Lower lobe of right lung (tissue), 2 donors: ENCODE measurements around the gene BTNL2. TPM values are rescaled to one million over a fixed set of nuclear protein-coding genes. Genes with fewer than 3 reads are reported as not detected.

Source experiments
- ATAC-seq, 2 donors: fragments of 200-7000 bp; cut with Tn5 transposase; one replicate each; pipeline ENCODE4 v1.9.1; 2020 to 2022; ENCODE audit warnings: mild to moderate bottlenecking in 2 of 2, moderate library complexity in 2 of 2
- DNase-seq: peaks from one replicate; pipeline ENCODE4 v3.0.0-alpha.2; 2020
- H3K27ac ChIP-seq: fragments of 200-600 bp; one replicate; pipeline ENCODE4 v1.8.0; 2022
- H3K27me3 ChIP-seq: fragments of 200-600 bp; one replicate; pipeline ENCODE4 v1.8.0; 2022; ENCODE audit warnings: low read depth
- H3K36me3 ChIP-seq: fragments of 200-600 bp; one replicate; pipeline ENCODE4 v1.8.0; 2022; ENCODE audit warnings: mild to moderate bottlenecking
- H3K4me1 ChIP-seq: fragments of 200-600 bp; one replicate; pipeline ENCODE4 v1.8.0; 2022
- H3K4me3 ChIP-seq: fragments of 200-600 bp; one replicate; pipeline ENCODE4 v1.8.0; 2022; ENCODE audit warnings: mild to moderate bottlenecking
- H3K9me3 ChIP-seq: fragments of 200-600 bp; one replicate; pipeline ENCODE4 v1.8.0; 2022
- intact Hi-C: fragments of 100-400 bp; cut with DNase I; formaldehyde crosslinking; loops from one replicate; pipeline ENCODE4 v1.11.0; 2022
- total RNA-seq: library from RNA; stranded (reverse); fragmentation: NEBNext Ultra II Directional; extraction: Animal tissue kit (Norgen Biotek cat#: 25700); gene quantifications from one replicate; pipeline ENCODE4 v1.2.1, GENCODE V29; 2021
- TF ChIP-seq, protein P1 (sequence below): fragments of 200-600 bp; IDR thresholded peaks from one replicate; pipeline ENCODE4 v1.8.0; 2022; ENCODE audit warnings: antibody characterized with exemption, mild to moderate bottlenecking
- donor health status: DM: no; HTN: yes; CAD: no; lungs with severe emphysema.

Gene BTNL2
- total RNA-seq, 1 donor from 2014 or later: not detected

GRCh38 chr6:32402812-32403211, 4.2 kb downstream of the BTNL2 start:
- Histone ChIP-seq H3K4me1 (no peaks in the 10 kb centered on the region), H3K4me3 (no peak overlapping the region), H3K9me3 (no peaks in the 10 kb centered on the region), H3K27ac (no peak overlapping the region), H3K27me3 (peaks cover 30% of the 10 kb centered on the region), H3K36me3 (no peaks in the 10 kb centered on the region)
- TF ChIP-seq, protein P1, sequence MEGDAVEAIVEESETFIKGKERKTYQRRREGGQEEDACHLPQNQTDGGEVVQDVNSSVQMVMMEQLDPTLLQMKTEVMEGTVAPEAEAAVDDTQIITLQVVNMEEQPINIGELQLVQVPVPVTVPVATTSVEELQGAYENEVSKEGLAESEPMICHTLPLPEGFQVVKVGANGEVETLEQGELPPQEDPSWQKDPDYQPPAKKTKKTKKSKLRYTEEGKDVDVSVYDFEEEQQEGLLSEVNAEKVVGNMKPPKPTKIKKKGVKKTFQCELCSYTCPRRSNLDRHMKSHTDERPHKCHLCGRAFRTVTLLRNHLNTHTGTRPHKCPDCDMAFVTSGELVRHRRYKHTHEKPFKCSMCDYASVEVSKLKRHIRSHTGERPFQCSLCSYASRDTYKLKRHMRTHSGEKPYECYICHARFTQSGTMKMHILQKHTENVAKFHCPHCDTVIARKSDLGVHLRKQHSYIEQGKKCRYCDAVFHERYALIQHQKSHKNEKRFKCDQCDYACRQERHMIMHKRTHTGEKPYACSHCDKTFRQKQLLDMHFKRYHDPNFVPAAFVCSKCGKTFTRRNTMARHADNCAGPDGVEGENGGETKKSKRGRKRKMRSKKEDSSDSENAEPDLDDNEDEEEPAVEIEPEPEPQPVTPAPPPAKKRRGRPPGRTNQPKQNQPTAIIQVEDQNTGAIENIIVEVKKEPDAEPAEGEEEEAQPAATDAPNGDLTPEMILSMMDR: no peak
- no peak for DNase-seq
- intact Hi-C loops: no loop called here
- no peak for ATAC-seq

DNA sequence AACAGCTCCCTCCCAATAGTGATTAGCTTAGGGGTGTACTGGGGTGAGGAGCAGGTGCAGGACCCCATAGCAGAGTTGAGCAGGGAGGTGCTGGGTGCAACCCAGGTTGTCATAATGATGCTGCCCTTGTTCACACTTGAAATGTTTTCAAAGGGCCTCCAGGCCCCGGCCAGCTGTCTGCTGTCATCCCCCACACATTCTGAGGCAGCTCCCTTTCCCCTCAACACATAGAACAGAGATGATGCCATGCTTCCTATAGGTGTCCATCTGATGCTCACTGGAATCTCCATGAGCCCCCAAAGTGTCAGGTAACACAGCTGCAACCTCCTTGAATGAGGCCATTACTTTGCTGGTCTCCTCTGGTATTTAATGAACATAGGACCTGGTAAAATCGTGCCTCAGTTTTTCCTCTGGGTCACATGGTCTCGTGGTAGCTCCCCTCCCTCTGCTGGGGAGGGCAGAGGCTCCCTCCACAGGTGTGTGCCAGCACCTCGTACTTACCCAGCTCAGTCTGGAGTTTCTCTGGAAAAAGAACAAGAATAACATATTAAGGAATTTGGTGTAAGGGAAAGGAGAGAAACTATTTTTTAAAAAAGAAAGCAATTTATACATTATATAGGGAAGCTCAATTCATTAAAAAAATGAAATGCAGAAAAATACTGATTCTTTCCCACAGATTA, 5.6 kb downstream of the BTNL2 start:
- intact Hi-C loops: no loop called here
- no peak for DNase-seq
- Histone ChIP-seq H3K4me3 (no peak overlapping the region), H3K27ac (no peak overlapping the region), H3K27me3 (peaks cover 22% of the 10 kb centered on the region), H3K4me1 (no peaks in the 10 kb centered on the region), H3K36me3 (no peaks in the 10 kb centered on the region), H3K9me3 (no peaks in the 10 kb centered on the region)
- no peak for ATAC-seq
- TF ChIP-seq, protein P1: no peak

DNA sequence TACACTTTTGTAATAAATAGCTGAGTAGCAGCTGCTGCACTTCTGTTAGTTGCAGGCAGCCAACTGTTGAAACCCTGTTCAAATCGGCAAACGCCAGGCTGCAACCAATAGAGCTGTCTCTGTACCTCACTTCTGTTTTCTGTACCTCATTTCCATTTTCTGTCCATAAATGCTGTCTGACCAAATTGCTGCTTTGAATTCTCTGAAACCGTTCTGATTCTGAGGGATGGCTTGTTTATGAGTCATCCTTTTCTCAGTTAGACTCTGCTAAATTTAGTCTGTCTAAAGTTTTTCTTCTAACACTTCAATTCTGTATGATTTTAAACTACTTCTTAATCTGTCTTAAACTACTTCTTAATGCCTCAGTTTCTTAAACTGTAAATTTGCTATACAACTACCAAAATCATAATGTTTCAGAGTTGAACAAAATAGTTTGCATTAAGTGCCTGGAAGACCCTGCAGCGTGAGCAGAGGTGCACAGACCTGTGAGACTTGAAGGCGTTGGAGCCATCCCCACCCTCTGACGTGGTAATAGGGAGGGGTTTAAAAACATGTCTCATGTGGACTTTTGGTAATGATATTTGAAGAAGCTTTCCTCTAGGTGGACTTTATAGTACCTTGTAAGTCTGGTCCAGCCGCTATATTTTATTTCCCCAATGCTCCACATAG, 9.6 kb downstream of the BTNL2 start:
- intact Hi-C loops: no loop called here
- no peaks in the 10 kb centered on the region for H3K36me3 ChIP-seq
- ATAC-seq: no peak
- no peak overlapping the region for H3K27ac ChIP-seq
- H3K4me1 ChIP-seq: no peaks in the 10 kb centered on the region
- TF ChIP-seq, protein P1: no peak
- no peaks in the 10 kb centered on the region for H3K9me3 ChIP-seq
- H3K4me3 ChIP-seq: no peak overlapping the region
- no peak for DNase-seq
- peaks cover 7% of the 10 kb centered on the region for H3K27me3 ChIP-seq

DNA sequence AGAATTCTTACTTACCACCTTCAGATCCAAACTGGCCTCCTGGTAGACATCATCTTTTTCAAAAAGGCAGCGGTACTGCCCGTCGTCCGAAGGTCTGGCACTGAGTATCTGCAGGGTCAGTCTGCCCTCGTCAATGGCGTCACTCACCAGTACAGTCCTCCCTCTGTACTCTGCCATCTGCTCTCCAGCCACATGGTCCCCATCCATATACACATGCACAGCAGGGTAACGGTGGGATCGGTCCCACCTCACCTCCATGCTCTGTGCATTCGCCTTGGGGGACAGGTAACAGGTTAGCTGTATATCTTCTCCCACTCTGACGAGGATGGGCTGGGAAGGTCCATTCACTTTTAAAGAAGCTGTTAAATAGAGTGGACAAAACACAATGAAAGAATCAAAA, 11.0 kb downstream of the BTNL2 start:
- Histone ChIP-seq H3K4me1 (no peaks in the 10 kb centered on the region), H3K27ac (no peak overlapping the region), H3K9me3 (no peaks in the 10 kb centered on the region), H3K4me3 (no peak overlapping the region), H3K36me3 (no peaks in the 10 kb centered on the region), H3K27me3 (peaks cover 7% of the 10 kb centered on the region)
- TF ChIP-seq, protein P1: no peak
- ATAC-seq (no peak), DNase-seq (no peak)
- intact Hi-C loops: no loop called here

- DNase-seq: no peak
- no peak overlapping the region for H3K27ac ChIP-seq
These were observed 13.1 kb downstream of the BTNL2 start for GRCh38 chr6:32393665-32394420.

More at GRCh38 chr6:32393665-32394420, 13.1 kb downstream of the BTNL2 start:
- TF ChIP-seq, protein P1: no peak
- ATAC-seq: peak; percentile 52 to 62
- intact Hi-C loops: no loop called here
- Histone ChIP-seq H3K4me1 (no peaks in the 10 kb centered on the region), H3K9me3 (no peaks in the 10 kb centered on the region), H3K27me3 (no peaks in the 10 kb centered on the region), H3K36me3 (no peaks in the 10 kb centered on the region), H3K4me3 (no peak overlapping the region)
